HT1080 (cell line): Measurements from ENCODE around the gene CH25H. TPM values are rescaled to one million over a fixed set of nuclear protein-coding genes. Genes with fewer than 3 reads are reported as not detected.
"Not testable (repeated sequence)": the region's sequence is repeated elsewhere in the genome, so short reads cannot be mapped to it uniquely, and the experiment has no call there.

ENCODE experiments used
- DNase-seq: peaks from one replicate; pipeline ENCODE4 v3.0.0-alpha.2; 2015; ENCODE audit warnings: low read depth
- total RNA-seq: library from RNA; depleted of rRNA; stranded (reverse); fragments of >200 nt; shearing (Covaris generic); gene quantifications from 2 replicates; pipeline ENCODE4 v1.2.3, GENCODE V29; 2014

CH25H gene
- total RNA-seq, 1 experiment from 2014 or later: not detected

DNA sequence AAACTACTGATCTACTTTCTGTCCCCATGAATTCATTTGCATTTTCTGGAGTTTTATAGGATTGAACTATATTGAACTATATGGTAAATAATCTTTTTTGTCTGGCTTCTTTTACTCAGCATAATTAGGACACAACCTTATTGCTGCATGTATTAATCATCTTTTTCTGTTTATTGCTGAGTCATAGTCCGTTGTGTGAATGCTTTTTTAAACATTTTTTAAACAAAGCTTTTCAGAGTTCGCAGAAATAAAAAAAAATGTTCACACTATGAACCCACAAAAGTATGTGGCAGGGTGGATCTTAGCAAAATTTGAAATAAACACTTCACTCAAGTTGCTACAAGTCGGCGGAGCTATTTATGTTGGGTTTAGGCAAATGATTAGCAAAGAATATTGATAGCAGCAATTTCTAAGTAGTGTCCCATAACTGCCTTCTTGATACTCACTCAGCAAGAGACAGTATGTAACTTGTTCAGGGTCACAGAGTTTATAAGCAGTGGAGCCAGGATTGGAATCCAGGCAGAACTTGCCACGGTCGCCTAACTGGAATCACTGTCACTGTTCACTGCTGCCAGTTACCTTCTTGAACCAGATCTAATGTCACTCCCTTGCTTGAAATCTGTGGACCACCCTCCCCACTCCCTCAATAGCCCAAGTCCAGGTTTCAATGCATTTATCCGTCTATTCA lies 5.6 kb downstream of the CH25H start:
- no peak for DNase-seq

DNA sequence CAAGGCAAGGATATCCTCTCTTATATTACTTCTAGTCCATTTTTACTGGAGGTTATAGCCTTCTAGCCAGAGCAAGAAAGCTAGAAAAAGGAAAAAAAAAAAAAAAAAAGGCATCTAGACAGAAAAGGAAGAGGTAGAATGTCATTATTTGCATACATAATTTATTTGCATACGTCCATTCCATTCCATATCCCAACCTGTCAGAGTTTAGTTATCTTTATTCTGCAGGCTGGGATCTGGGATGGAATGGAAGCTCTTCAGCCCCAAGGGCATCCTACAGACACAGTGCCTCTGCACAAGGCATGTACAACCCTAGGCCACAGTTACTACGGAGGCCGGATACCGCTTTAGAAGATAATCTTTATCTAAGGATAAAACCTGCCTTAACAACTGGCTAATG lies 9.6 kb downstream of the CH25H start:
- DNase-seq: no peak

DNA sequence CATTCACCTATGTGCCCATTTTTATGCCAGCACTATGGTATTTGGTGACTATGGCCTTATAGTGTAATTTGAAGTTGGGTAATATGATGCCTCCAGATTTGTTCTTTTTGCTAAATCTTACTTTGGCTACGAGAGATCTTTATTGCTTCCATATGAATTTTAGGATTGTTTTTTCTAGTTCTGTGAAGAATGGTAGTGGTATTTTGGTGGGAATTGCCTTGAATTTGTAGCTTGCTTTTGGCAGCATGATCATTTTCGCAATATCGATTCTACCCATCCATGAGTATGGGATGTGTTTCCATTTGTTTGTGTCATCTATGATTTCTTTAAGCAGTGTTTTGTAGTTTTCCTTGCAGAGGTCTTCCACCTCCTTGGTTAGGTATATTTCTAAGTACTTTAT lies 15.8 kb downstream of the CH25H start:
- DNase-seq: not testable (repeated sequence)

DNA sequence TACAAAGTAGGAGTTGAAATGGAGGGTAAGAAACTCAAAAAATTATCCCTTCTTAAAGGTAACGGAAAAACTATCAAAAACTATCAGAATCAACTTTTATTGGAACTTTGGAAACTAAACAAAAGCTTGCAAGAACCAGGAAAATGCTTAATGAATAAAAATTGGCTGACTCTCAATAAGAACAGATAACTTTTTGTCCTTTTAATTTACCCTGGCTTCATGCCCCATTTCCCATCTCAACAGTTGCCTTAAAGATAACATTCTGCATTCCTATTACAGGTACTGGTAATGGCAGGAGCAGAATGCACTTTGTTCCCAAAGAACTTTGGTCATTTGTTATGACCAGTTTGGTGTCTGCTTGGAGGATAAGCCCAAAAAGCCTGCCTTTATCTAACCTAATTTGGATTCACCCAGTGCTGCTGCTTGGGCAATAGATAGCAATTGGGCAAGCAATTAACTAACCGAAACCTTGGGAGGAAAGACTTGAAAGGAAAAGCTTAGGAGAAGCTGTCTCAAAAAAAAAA lies 17.8 kb downstream of the CH25H start:
- DNase-seq: no peak

DNA sequence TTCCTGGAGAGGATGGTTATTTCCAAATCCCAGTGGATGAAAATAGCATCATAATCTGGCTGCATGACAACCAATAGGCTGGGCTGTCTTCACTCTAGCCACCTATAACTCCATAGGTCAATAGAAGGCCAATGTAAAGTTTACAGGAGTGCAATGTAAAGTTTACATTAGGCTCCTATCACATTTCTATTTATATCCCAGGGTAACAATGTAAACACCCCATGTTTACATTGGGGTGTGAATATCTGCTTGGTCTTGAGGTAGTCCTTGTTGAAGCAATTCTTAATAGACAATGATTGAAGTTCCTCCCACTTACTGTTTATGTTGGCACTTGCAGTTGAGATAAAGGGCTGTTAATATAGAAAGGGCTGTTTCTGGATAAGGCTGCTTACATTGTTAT lies 21.5 kb downstream of the CH25H start:
- DNase-seq: no peak

DNA sequence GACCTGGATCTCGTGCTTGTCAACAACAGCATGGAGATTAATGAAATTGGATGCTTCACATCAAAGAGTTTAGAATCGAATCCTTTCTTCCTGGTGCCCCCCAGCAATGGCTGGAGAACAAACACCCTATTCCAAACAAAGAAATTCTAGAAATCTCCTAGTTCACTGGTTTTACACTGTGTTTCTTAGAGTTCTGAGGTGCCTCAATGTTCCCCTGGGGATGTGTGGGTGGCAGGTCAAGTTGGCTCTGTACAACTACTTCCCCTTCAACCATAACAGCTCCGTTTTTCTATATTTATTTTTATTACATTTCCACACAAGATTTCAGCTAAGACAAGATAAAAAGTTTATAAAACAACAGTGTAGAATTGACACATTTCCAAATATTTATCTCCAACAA lies 22.5 kb downstream of the CH25H start:
- no peak for DNase-seq

DNA sequence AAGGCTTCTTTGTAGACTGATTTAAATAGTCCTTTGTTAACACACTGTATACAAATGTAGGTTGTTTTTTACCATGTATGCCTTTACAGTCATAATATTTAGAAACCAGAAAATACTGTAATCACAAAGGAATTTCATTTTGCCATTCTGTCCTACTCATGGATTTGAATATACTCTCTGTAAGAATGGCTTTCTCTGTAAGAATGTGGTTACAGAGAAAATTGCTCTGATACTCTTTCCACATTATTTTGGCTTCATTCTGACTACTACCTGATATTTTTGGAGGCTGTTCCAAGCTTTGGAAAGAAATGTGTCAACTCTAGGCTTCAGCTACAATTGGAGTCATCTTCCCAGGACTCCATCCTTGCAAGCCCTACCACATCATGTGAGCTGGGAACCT lies 23.5 kb downstream of the CH25H start:
- peak; percentile 29 for DNase-seq

DNA sequence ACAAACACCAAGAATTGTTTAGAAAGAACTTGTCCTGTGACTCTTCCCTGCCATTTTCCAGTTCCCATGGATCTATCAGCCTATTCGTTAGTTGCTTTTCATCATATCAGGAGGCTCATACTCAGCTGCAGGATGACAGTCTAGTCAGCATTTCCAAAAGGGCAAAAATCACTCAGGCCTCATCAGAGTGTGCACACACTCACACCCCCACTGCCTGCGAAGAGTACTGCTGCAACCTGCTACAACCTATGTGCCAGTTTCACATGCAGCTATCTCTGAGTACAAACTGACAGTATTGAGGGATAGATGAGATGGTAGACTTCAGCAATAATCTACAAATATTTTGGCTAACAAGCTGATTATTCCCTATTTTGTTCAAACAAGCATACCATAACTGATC lies 24.2 kb downstream of the CH25H start:
- DNase-seq: no peak

DNA sequence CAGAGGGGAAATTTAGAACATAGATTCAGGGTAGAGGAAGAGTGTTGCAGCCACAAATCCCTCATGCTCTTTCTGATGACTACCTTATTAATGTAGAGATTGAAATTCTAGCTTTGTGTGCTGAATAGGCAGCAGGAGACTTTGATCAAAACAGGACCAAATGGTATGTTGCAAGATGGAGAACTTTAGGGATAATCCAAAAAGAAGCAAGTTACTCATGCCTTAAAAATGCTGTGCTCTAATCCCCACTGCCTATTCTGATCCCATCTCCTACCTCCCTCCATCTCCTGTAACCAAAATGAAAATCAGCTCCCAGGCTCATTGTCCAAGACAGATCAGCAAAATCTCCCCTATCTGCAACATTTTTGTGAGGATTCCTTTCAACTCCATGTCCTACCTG lies 31.3 kb downstream of the CH25H start:
- DNase-seq: no peak

DNA sequence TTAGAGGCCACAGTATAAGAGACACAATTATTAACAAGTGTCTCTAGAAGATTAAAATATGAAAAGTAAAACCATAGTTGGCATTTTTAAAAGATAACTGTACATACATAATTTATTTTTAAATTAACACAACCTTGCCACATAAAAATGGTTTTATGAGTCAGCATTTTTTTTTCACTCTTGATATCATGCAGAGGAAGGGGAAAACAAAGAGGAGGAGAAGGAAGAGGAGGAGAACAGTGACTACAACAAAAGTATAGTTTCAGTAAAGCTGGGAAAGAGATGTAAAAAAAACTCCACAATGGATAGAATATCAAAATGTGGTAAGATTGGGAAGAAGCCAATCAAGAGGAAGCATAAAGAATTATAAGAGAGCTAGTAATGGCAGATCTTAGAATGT lies 34.0 kb downstream of the CH25H start:
- DNase-seq: no peak

DNA sequence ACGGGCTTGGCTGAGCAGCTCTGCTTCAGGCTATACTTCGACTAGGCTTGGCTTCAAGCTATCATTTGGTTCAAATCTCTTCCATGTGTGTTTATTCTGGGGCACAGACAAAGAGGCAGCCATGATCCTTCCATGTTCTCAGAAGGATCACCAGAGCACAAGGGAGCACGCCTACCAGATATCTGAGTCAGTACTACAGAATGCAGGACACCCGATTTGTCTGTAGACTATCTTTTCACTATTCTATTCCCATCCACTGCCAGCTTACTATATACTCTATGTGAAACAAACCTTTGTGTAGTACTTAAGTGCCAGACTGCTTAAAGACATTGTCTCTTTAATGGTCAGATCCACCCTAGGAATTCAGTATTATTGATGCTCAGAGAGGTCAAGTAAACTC lies 35.1 kb downstream of the CH25H start:
- no peak for DNase-seq

DNA sequence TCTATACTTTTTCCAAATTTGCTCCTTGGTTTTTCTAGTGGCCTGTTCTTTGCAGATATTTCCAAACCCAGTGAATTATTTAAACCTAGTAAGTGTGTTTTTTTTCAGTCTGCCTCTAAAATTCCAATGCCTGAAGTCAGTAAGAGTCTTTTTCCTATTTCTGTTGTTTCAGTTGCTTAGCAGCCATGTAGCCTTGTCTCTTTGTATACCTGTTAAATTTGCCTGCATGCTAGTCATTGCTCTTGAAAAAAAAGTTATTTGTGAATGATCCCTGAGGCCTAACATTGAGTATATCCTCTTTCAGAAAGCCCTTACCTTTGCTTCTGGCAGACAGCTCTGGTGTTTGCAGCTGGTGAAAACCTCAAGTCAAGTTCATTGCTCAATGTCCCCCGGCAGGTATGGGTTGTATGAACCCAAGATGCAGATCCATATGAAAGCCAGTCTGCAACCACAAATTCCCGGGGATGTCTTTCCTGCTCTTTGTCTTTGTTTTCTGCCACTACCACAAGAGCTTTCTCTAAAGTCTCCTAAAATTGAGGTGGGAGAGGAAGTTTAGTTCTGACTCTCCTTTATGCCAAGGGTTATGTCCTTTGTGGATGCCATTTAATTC lies 35.7 kb downstream of the CH25H start:
- no peak for DNase-seq

DNA sequence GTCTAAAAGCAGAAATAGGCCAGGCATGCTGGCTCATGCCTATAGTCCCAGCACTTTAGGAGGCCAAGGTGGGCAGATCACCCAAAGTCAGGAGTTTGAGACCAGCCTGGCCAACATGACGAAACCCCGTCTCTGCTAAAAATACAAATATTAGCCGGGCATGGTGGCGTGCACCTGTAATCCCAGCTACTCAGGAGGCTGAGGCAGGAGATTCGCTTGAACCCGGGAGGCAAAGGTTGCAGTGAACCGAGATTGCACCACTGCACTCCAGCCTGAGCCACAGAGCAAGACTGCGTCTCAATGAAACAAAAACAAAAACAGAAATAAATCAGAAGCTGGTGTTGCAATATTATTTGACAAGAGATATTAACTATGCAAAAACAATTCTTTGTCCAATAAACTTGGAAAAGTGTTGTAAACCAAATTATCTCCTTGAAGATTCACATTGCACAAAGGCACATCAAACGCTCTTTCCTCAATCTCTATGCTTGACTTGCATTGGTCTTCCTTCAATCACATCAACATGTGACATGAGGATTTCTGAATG lies 38.7 kb downstream of the CH25H start:
- not testable (repeated sequence) for DNase-seq

DNA sequence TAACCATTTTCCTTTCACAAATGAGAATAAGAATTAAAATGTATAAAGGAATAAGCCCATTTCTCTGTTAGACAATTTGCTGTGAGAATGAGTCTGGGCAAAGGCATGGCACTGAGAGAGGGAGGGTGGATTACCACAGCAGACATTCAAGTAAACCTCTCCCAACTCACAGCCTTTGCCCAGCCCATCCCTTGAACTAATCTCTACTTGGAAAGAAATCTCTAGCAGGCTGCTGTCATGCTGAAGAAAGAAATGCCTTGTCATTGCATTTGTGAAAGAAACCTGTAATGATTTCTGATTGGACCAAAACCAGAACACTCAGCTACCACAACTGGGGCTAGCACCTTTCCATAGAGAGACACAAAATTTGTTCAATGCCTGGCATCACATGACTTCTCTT lies 39.2 kb downstream of the CH25H start:
- DNase-seq: no peak

DNA sequence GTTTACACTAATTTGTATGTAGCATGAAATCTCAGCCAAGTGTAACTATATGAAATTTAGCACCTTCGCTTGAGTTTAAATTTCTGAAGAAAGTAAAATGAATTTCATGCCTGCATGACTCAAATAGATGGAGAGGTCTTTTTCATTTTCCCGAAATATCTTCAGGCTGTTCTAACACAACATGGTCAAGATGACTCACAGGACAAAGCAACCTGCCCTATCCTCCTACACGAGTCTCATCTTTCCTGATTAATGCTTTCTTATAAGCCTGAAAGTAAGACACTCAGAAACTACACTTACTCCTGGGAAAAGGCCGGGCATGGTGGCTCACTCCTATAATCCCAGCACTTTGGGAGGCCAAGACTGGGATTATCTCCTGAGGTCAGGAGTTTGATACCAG lies 41.2 kb downstream of the CH25H start:
- DNase-seq: peak; percentile 59

DNA sequence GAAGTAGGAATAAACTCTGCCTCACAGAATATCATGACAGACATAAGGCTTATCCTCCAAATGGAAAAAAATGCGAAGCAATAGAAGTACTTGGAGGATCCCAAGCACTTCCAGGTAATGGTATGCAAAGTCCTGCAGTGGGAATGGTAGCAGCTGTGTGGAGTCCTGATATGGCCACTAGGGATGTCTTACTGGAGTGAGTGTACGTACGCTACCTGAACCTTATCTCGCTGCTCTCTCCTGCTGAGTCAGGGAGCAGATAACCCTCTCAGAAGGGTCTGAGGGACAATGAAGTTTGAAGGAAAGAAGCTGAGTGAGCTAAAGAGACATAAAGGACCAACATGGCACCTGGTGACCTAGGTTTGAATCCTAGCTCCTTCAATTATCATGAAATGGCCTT lies 42.2 kb downstream of the CH25H start:
- DNase-seq: no peak

DNA sequence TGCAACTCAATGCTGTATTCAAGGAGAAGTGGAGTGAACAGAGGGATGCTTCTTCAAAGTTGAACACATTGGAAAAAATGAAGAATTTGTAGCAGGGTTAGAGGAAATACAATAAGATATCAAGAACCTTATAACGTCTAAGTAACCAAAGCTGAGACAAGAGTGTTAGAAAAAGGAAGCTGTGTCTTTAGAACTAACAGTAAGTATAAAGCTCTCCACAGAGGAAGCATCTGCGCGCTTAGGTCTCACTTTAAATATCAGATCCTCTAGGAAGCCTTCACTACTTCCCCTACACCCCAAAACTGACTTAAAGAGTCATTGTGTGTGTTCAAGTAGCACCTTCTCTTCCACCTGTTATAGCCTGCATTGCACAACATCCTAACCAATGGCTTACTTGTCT lies 43.0 kb downstream of the CH25H start:
- no peak for DNase-seq

DNA sequence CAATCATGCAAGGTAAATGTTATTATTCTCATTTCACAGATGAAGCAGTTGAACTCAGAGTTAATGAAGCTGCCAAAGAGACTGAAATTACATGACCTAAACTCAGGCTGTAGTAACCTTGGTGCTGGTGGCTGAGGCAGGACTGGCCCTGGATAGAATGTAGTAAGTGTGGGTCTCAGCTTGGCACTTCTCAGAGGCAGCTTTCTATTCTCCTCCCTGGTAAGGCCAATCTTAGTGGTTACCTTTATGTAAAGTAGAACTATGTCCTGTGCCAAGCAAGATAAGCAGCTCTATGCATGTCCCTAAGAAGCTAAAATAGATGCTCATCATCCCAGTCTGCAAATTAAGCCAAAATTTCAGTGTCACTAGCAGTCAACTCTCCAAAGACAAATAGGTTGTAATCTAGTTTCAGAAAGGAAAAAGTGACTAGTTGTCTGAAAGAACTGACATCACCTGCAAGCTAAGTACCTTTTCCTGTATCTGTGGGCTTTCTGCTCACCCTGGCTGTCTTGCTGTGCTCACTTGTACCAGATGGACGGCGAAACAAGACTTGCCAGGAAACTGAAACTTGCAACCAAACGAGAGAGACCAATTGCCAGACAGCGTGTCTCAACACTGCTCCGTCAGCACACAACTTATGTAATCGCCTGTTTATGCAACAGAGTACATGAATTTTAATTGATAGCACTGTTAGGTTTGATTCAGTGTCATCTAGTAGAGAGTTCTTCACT lies 43.7 kb downstream of the CH25H start:
- no peak for DNase-seq

DNA sequence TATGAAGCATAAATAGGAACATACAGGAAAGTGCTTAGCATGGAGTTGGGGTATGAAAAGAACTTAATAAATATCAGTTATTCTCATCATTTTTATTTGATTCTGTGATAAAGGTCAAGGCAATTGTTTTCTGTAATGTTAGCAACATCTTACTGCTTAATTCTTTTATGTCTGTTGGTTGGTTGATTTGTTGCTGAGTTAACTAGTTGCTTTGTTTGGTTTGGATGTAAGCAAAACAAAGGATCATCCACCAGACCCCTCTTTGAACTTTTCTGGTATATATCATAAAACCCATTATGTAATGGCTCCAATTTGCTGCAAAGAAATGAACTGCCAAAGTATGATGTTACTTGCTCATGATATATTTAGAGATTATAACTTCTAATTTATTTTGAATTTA lies 44.5 kb downstream of the CH25H start:
- DNase-seq: no peak

DNA sequence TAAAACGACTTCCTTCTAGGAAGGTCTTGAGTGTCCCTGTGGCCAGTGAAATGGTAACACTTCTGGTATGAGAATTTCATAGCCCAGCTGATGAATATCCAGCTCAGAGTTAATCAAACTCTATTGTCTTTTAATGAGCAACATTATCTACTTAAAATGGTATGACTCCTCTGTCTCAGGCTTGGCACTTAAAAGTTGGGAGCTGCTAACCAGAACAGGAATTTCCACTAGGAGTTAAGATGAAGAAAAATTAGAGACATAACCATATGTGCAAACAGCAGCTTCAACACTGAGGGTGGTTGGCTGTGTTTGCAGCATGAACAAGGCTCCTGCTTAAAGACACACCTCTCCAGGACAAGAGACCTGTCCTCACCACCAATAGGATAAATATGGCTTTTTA lies 46.8 kb downstream of the CH25H start:
- no peak for DNase-seq

DNA sequence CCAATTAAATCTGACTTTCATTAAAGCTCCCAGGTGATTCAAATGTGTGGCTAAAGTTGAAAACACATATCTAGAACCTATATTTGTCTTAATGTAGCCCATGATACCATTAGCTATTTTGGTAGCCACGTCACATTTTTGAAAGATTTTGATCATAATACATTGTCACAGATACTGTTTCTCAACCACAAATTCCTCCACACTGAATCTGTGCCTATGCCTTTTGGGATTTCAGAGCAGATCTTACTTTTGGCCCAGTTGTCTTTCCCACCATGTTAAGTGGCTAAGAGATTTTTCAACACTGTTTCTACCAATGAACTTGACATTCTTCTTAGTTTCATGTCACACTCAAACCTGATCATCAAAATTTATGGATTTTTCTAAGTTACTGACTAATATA lies 47.4 kb downstream of the CH25H start:
- no peak for DNase-seq

DNA sequence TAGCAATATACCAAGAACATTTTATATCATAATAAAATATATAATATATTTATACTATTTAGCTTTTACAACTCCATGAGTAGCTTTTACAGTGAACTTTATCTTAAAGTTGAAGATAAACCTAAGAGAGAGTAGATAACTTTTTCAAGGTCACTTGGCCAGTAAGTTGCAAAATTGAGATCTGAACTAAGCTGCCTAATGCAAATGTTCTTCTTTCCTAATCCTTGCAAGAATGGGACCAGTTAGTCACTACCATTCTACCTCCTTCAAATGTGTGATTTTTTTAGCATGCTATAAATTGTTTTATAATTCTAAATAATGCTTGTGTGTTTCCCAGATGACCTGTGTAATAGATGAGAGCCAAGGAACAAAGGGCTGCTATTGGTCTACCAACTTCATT lies 47.8 kb downstream of the CH25H start:
- DNase-seq: no peak
